WTC11 (cell line): Measurements from ENCODE around the gene GNG3.

Experiments
- ATF1 ChIP-seq: sonication (generic); formaldehyde crosslinking; IDR thresholded peaks from 2 replicates; pipeline ENCODE4 v1.8.1; 2023; ENCODE audit warnings: mild to moderate bottlenecking, moderate library complexity, missing genetic modification reagents
- TF ChIP-seq, protein P1 (sequence below): fragments of 250-450 bp; sonication (Bioruptor Pico); IDR thresholded peaks from 2 replicates; pipeline ENCODE4 v1.8.0; 2021; ENCODE audit warnings: mild to moderate bottlenecking
- TF ChIP-seq, protein P2 (sequence below): fragments of 200-600 bp; IDR thresholded peaks from 2 replicates; pipeline ENCODE4 v1.8.0; 2022; ENCODE audit warnings: antibody characterized with exemption

DNA sequence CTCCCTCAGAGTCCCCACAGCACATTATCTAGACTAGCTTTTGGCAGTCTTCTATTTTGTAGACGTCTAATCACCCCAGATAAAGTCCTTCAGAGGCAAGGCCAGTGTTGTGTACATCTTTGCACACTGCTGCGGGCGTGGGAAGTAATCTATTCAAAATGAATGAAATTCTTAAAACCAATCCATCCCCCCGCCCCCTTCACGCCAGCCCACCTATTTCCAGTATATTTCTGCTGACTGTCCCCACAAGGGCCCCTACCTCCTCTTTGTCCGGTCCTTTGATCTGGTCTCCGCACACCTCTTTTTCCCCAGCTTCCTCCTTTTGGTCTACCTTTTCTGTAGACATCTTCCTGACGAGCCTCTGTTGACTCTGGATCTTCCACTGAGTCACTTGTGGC is 627 bp upstream of the GNG3 start:
- TF ChIP-seq, protein P1, sequence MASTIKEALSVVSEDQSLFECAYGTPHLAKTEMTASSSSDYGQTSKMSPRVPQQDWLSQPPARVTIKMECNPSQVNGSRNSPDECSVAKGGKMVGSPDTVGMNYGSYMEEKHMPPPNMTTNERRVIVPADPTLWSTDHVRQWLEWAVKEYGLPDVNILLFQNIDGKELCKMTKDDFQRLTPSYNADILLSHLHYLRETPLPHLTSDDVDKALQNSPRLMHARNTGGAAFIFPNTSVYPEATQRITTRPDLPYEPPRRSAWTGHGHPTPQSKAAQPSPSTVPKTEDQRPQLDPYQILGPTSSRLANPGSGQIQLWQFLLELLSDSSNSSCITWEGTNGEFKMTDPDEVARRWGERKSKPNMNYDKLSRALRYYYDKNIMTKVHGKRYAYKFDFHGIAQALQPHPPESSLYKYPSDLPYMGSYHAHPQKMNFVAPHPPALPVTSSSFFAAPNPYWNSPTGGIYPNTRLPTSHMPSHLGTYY (CRISPR knock-in tag): no peak
- TF ChIP-seq, protein P2, sequence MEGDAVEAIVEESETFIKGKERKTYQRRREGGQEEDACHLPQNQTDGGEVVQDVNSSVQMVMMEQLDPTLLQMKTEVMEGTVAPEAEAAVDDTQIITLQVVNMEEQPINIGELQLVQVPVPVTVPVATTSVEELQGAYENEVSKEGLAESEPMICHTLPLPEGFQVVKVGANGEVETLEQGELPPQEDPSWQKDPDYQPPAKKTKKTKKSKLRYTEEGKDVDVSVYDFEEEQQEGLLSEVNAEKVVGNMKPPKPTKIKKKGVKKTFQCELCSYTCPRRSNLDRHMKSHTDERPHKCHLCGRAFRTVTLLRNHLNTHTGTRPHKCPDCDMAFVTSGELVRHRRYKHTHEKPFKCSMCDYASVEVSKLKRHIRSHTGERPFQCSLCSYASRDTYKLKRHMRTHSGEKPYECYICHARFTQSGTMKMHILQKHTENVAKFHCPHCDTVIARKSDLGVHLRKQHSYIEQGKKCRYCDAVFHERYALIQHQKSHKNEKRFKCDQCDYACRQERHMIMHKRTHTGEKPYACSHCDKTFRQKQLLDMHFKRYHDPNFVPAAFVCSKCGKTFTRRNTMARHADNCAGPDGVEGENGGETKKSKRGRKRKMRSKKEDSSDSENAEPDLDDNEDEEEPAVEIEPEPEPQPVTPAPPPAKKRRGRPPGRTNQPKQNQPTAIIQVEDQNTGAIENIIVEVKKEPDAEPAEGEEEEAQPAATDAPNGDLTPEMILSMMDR: no peak
- no peak for TF ChIP-seq ATF1 (CRISPR knock-in tag)
